OCI-LY3 (cell line): ENCODE data around the gene MUC12.

Experiments
- H2AFZ ChIP-seq: fragments of 200-600, 300-600 bp; shearing (Covaris generic); 2 replicates; pipeline ENCODE4 v1.6.0; 2014; ENCODE audit warnings: antibody characterized with exemption, low read depth, low read length
- H3K27ac ChIP-seq: fragments of 200-600, 300-600 bp; sonication (generic); 2 replicates; pipeline ENCODE4 v1.5.1; 2014; ENCODE audit warnings: mild to moderate bottlenecking, low read length, moderate library complexity, mixed read lengths
- H3K27me3 ChIP-seq: fragments of 200-600, 300-600 bp; sonication (generic); 2 replicates; pipeline ENCODE4 v1.6.1; 2014; ENCODE audit warnings: low read depth, low read length, mixed read lengths
- H3K36me3 ChIP-seq: fragments of 200-600, 300-600 bp; sonication (generic); replicated peaks from 2 replicates; pipeline ENCODE3; 2014; ENCODE audit warnings: low read depth, low read length, mixed read lengths
- H3K4me1 ChIP-seq: fragments of 300-600, 200-600 bp; sonication (generic); 2 replicates; pipeline ENCODE4 v1.6.1; 2014; ENCODE audit warnings: low read length, mixed read lengths
- H3K4me2 ChIP-seq: fragments of 200-600, 300-600 bp; sonication (generic); 2 replicates; pipeline ENCODE4 v1.6.1; 2014; ENCODE audit warnings: low read length, mixed read lengths
- H3K4me3 ChIP-seq: fragments of 300-600, 200-600 bp; sonication (generic); 2 replicates; pipeline ENCODE4 v1.5.1; 2014; ENCODE audit warnings: antibody characterized with exemption, mild to moderate bottlenecking, low read length, moderate library complexity
- H3K79me2 ChIP-seq: fragments of 300-600, 200-600 bp; shearing (Covaris generic); 2 replicates; pipeline ENCODE4 v1.6.1; 2014; ENCODE audit warnings: mild to moderate bottlenecking, low read length, mixed read lengths
- H3K9ac ChIP-seq: fragments of 300-600, 200-600 bp; shearing (Covaris generic); 2 replicates; pipeline ENCODE4 v1.6.0; 2014; ENCODE audit warnings: mild to moderate bottlenecking, low read length, moderate library complexity
- H3K9me3 ChIP-seq: fragments of 200-600, 300-600 bp; shearing (Covaris generic); 2 replicates; pipeline ENCODE4 v1.6.1; 2014; ENCODE audit warnings: low read length, mixed read lengths; ENCODE audit not compliant: insufficient read depth
- H4K20me1 ChIP-seq: fragments of 200-600, 300-600 bp; sonication (generic); 2 replicates; pipeline ENCODE4 v1.6.1; 2016; ENCODE audit warnings: low read length, mixed read lengths; ENCODE audit not compliant: insufficient read depth
- CTCF ChIP-seq: fragments of 200-600, 300-600 bp; sonication (generic); IDR thresholded peaks from 2 replicates; pipeline ENCODE4 v1.5.1; 2014; ENCODE audit warnings: antibody characterized with exemption, low read length, low read depth
- EZH2phosphoT487 ChIP-seq: fragments of 200-600 bp; shearing (Covaris generic); IDR thresholded peaks from 2 replicates; pipeline ENCODE4 v1.6.1; 2018; ENCODE audit warnings: antibody characterized with exemption, mixed run types, low read depth

Gene MUC12

GRCh38 chr7:100951888-100952560 lies 17.3 kb upstream of the MUC12 start:
- Histone ChIP-seq H3K4me2 (no peak overlapping the region), H3K27me3 (peaks cover 27% of the 10 kb centered on the region; the same call in 1 of the 2 replicates), H3K36me3 (no peaks in the 10 kb centered on the region), H3K9me3 (no peaks in the 10 kb centered on the region), H2AFZ (no peak overlapping the region), H4K20me1 (no peaks in the 10 kb centered on the region), H3K9ac (no peak overlapping the region), H3K27ac (no peak overlapping the region), H3K4me1 (no peaks in the 10 kb centered on the region), H3K4me3 (no peak overlapping the region), H3K79me2 (no peaks in the 10 kb centered on the region)
- TF ChIP-seq EZH2phosphoT487 (no peak), CTCF (no peak)

- Histone ChIP-seq H3K27me3 (peaks cover 27% of the 10 kb centered on the region; the same call in 1 of the 2 replicates), H3K4me3 (no peak overlapping the region), H3K4me1 (no peaks in the 10 kb centered on the region), H3K36me3 (no peaks in the 10 kb centered on the region), H3K4me2 (no peak overlapping the region), H3K27ac (no peak overlapping the region), H2AFZ (no peak overlapping the region), H4K20me1 (no peaks in the 10 kb centered on the region), H3K9ac (no peak overlapping the region), H3K79me2 (no peaks in the 10 kb centered on the region), H3K9me3 (no peaks in the 10 kb centered on the region)
- TF ChIP-seq CTCF, result no peak
Observed at GRCh38 chr7:100952641-100953040, 16.7 kb upstream of the MUC12 start.

GRCh38 chr7:100957832-100958421 lies 11.4 kb upstream of the MUC12 start:
- H3K4me3 ChIP-seq, result no peak overlapping the region

More at GRCh38 chr7:100957832-100958421, 11.4 kb upstream of the MUC12 start:
- Histone ChIP-seq H3K4me2 (no peak overlapping the region), H2AFZ (no peak overlapping the region), H3K27ac (no peak overlapping the region), H3K4me1 (no peaks in the 10 kb centered on the region), H3K9me3 (no peaks in the 10 kb centered on the region; the same call in 1 of the 2 replicates), H3K79me2 (no peaks in the 10 kb centered on the region), H3K9ac (no peak overlapping the region), H4K20me1 (no peaks in the 10 kb centered on the region), H3K27me3 (peaks cover 31% of the 10 kb centered on the region), H3K36me3 (no peaks in the 10 kb centered on the region)
- TF ChIP-seq CTCF (no peak), EZH2phosphoT487 (no peak)
